ENCODE measurements around the gene WDR83.

DNA sequence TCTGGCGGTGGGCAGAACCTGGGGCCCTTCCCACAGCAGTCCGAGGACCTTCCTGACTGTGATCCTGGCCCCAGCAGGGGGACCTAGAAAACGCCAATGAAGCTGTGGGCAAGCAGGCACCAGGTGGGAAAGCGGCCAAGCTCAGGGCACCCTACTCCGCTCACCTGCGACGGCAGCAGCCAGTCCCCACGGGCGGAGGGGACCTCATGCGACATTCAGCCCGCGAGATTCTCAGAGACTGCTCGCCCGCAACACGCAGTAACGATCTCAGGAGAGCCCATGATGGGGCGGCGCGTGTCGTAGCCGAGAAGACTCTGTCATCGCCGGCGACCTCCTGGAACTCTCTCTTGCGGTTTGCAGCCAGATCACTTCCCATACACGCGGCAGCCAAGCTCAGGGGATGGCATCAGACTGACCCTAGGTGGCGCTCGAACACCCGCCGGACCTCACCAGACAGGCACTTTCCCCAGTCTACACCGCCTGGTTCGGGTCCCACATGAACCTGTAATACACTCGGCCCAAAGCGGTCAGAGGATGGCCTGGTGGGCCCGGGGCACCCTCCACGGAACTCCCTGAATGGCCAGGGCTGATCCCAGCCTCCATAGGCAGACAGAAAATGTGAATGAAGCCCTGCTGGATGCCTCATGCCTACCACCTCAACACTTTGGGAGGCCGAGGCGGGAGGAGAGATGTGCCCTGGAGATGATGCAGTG, 26.6 kb upstream of the WDR83 start:
- TF ChIP-seq, protein P1, sequence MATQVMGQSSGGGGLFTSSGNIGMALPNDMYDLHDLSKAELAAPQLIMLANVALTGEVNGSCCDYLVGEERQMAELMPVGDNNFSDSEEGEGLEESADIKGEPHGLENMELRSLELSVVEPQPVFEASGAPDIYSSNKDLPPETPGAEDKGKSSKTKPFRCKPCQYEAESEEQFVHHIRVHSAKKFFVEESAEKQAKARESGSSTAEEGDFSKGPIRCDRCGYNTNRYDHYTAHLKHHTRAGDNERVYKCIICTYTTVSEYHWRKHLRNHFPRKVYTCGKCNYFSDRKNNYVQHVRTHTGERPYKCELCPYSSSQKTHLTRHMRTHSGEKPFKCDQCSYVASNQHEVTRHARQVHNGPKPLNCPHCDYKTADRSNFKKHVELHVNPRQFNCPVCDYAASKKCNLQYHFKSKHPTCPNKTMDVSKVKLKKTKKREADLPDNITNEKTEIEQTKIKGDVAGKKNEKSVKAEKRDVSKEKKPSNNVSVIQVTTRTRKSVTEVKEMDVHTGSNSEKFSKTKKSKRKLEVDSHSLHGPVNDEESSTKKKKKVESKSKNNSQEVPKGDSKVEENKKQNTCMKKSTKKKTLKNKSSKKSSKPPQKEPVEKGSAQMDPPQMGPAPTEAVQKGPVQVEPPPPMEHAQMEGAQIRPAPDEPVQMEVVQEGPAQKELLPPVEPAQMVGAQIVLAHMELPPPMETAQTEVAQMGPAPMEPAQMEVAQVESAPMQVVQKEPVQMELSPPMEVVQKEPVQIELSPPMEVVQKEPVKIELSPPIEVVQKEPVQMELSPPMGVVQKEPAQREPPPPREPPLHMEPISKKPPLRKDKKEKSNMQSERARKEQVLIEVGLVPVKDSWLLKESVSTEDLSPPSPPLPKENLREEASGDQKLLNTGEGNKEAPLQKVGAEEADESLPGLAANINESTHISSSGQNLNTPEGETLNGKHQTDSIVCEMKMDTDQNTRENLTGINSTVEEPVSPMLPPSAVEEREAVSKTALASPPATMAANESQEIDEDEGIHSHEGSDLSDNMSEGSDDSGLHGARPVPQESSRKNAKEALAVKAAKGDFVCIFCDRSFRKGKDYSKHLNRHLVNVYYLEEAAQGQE (IDR thresholded peaks at IDR 0.05): no peak
- TF ChIP-seq, protein P2, sequence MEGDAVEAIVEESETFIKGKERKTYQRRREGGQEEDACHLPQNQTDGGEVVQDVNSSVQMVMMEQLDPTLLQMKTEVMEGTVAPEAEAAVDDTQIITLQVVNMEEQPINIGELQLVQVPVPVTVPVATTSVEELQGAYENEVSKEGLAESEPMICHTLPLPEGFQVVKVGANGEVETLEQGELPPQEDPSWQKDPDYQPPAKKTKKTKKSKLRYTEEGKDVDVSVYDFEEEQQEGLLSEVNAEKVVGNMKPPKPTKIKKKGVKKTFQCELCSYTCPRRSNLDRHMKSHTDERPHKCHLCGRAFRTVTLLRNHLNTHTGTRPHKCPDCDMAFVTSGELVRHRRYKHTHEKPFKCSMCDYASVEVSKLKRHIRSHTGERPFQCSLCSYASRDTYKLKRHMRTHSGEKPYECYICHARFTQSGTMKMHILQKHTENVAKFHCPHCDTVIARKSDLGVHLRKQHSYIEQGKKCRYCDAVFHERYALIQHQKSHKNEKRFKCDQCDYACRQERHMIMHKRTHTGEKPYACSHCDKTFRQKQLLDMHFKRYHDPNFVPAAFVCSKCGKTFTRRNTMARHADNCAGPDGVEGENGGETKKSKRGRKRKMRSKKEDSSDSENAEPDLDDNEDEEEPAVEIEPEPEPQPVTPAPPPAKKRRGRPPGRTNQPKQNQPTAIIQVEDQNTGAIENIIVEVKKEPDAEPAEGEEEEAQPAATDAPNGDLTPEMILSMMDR (IDR thresholded peaks at IDR 0.05; ENCODE audit: low read depth, low read length, missing input control): peak; percentile 62
- TF ChIP-seq, protein P3, sequence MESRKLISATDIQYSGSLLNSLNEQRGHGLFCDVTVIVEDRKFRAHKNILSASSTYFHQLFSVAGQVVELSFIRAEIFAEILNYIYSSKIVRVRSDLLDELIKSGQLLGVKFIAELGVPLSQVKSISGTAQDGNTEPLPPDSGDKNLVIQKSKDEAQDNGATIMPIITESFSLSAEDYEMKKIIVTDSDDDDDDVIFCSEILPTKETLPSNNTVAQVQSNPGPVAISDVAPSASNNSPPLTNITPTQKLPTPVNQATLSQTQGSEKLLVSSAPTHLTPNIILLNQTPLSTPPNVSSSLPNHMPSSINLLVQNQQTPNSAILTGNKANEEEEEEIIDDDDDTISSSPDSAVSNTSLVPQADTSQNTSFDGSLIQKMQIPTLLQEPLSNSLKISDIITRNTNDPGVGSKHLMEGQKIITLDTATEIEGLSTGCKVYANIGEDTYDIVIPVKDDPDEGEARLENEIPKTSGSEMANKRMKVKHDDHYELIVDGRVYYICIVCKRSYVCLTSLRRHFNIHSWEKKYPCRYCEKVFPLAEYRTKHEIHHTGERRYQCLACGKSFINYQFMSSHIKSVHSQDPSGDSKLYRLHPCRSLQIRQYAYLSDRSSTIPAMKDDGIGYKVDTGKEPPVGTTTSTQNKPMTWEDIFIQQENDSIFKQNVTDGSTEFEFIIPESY (IDR thresholded peaks at IDR 0.05): no peak
- TF ChIP-seq SP1 (IDR thresholded peaks at IDR 0.05): no peak
- TF ChIP-seq, protein P4, sequence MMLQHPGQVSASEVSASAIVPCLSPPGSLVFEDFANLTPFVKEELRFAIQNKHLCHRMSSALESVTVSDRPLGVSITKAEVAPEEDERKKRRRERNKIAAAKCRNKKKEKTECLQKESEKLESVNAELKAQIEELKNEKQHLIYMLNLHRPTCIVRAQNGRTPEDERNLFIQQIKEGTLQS (IDR thresholded peaks at IDR 0.05): no peak
- TF ChIP-seq YY1 (IDR thresholded peaks at IDR 0.05): no peak
- TF ChIP-seq TAF1 (conservative IDR thresholded peaks at IDR 0.05): no peak
- no peak for TF ChIP-seq RXRA (IDR thresholded peaks at IDR 0.05)
- TF ChIP-seq, protein P5, sequence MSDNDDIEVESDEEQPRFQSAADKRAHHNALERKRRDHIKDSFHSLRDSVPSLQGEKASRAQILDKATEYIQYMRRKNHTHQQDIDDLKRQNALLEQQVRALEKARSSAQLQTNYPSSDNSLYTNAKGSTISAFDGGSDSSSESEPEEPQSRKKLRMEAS (IDR thresholded peaks at IDR 0.05): no peak
- peak; percentile 47 to 76 for TF ChIP-seq RAD21 (IDR thresholded peaks at IDR 0.05)
- TF ChIP-seq FOXA2 (IDR thresholded peaks at IDR 0.05): no peak
- TF ChIP-seq EGR1 (IDR thresholded peaks at IDR 0.05; ENCODE audit: low read depth in 2 of 2): no peak
- no peak for TF ChIP-seq JUND (IDR thresholded peaks at IDR 0.05)
